Germinal center (tissue), 1 donor: ENCODE results near the gene BACH1.

Source experiments
- DNase-seq: peaks from one replicate; pipeline ENCODE4 v3.0.0; 2012; ENCODE audit warnings: mixed read lengths, low spot score

Gene BACH1

DNA sequence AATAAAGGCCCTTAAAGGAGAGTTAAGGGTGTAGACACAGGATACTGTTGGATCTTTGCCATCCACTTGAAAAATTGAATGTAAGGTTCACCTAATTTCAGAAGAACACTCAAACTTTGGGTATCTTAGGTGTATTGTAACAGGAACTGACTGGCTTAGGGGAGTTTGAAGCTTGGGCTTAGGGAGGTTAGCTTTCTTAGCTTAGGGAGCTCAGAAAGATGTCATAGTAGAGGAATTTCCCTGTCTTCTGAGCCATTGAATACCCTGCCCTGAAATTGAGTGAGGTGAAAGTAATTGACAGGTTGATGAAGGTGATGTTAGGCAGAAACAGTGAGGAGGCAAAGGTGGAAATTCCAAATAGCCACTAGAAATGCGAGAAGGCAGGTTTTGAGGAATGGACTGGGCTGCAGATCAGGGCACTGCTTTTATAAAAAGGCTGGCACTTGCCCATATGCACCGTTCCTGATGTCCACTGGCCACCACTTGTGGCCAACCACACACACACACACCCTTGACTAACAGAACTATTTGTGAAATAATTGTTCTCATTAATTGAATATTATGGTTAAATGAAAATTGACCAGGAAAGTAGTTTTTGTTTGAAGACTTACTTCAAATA, 16.5 kb downstream of the BACH1 start:
- no peak for DNase-seq

DNA sequence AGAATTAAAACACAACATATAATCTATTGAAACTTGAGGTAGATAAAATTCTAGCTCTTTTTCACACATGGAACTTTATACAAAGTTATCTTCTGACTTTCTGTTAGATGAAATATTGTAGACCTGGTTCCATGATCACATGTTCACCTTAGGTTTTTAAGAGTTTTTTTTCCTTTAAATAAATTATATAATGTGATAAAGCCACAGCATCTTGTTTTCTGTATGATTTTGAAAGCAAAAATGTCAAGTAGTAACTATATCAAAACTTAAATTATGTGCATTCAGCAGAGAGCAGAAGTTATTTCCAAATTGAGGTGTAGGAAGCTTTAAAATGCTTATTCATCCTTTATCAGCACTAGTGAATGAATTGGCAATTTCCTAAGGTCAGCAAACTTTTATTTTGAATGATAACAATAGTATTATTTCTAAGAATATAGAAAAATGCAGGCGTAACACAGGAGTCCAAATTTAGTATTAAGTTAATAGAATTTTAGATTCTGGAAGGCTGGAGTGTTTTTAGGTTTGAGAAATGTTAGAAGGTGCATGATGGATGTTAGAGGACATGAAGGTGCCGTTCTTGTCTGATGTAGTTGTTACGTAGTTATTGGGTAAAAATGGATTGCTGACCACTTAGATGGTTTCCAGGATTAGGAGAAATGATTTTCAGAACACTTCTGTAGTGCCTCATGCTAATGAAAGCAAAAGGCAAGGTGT, 17.5 kb downstream of the BACH1 start:
- no peak for DNase-seq

DNA sequence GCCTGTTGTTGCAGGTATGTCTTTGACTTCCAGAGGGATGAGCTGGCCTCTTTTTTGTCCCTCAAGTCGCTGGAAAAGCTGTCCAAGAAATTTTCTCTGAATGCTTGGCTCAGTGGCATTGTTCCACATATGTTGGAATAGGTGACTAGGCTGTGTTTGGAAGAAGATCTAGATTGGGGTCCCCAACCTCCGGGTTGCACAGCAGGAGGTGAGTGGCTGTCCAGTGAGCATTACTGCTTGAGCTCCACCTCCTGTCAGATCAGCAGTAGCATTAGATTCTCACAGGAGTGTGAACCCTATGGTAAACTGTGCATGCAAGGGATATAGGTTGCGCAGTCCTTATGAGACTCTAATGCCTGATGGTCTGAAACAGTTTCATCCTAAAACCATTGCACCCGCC, 18.1 kb downstream of the BACH1 start:
- no peak for DNase-seq

DNA sequence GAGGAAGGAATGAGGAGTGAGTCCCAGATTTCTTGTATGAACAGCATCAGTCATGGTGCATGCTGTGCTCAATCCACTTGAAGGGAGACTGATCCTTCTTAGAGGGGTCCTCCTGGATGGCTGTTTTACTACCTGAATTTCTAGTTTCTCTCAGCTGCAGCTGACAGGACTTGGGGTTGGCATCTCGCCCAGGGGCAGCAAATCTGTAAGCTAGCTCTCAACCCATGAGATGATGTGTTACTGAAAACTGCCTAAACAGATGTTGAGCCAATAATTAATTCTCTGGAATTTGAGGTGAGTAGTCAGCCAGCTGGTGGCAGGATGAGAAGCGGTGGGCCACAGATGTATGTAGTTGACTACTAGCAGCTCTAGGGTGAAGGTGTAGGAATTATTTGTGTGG, 19.6 kb downstream of the BACH1 start:
- DNase-seq = no peak

DNA sequence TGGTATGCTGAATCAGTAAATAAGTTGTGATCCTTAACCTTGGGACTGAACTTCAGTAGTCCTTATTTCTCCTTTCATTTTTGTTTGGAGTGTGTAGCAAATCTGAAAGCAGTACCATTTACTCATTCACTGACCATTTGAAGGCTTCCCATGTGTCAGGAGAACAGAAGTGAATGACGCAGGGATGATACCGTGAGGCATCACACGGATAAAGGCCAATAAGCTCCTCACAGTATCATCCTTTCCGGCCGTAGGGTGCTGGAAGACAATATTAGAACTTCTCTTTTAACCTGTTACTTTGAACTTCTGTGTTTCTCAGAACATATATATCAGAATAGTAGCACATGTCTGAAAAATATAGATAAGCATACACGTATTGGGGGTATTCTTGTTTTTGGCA, 21.3 kb downstream of the BACH1 start:
- DNase-seq = no peak

DNA sequence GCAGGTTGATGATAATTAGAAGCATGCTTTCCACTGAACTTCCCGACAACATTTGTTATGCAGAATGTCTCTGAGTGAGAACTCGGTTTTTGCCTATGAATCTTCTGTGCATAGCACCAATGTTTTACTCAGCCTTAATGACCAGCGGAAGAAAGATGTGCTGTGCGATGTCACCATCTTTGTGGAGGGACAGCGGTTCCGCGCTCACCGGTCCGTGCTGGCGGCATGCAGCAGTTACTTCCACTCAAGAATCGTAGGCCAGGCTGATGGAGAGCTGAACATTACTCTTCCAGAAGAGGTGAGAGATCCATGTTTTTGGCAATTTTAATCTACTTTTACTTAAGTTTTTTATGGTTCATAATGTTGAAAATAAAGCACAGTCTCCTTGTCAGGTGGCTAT, 22.5 kb downstream of the BACH1 start:
- DNase-seq = no peak

DNA sequence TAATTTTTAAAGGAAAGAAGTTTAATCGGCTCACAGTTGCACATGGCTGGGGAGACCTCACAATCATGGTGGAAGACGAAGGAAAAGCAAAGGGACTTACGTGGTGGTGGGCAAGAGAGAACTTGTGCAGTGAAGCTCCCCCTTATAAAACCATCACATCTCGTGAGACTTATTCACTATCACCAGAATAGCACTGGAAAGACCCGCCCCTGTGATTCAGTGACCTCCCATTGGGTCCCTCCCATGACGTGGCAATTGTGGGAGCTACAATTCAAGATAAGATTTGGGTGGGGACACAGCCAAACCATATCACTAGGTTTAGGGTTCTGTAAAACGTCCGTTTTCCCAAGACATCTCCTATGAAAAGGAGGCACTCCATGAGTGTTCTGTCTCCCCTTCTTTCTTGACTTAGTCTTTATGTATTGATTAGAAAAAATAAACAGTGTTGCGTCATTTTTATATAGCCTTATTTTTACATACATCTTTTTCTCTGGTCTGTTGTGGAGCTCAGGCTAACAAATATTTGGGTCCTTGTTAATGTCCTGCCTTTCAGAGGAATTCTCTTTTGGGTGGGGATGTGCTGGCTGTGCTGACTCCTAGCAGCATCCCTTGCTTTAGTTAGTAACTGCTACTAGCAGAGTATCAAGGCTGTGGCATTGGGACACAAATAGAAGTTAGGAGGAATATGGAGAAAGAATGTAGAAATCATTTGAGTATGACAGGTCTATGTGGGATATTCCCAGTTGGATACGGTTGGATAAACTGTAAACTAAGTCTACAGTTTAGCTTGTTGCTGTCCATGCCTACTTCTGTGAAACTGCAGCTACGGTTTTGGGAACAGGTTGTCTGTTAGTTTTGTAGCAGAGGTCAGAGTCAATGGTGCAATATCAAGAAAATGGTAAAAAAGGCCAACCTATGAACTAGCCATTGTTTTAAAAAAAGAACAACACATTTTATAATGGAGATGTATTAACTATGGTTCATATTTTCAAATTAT, 23.5 kb downstream of the BACH1 start:
- DNase-seq = no peak

DNA sequence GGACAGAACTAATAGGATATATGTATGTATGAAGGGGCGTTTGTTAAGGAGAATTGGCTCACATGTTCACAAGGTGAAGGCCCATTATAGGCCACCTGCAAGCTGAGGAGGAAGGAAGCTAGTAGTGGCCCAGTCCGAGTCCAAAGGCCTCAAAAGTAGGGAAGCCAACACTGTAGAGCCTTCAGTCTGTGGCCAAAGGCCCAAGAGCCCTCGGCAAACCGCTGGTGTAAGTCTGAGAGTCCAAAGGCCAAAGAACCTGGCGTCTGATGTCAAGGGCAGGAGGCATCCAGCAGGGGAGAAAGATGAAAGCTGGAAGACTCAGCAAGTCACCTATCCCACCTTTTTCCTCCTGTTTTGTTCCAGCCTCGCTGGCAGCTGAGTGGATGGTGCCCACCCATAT, 24.5 kb downstream of the BACH1 start:
- no peak for DNase-seq

DNA sequence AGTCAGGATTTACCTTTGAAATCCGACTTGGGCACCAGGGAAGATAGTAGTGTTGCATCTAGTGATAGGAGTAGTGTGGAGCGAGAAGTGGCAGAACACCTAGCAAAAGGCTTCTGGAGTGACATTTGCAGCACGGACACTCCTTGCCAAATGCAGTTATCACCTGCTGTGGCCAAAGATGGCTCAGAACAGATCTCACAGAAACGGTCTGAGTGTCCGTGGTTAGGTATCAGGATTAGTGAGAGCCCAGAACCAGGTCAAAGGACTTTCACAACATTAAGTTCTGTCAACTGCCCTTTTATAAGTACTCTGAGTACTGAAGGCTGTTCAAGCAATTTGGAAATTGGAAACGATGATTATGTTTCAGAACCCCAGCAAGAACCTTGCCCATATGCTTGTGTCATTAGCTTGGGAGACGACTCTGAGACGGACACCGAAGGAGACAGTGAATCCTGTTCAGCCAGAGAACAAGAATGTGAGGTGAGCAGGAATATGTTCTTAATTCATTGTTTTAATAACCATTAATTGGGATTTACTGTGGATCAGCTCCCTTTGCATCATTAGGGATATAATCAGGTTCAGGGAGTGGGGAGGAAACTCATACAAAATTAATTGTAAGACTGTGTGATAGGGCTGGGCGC, 28.3 kb downstream of the BACH1 start:
- DNase-seq = no peak

DNA sequence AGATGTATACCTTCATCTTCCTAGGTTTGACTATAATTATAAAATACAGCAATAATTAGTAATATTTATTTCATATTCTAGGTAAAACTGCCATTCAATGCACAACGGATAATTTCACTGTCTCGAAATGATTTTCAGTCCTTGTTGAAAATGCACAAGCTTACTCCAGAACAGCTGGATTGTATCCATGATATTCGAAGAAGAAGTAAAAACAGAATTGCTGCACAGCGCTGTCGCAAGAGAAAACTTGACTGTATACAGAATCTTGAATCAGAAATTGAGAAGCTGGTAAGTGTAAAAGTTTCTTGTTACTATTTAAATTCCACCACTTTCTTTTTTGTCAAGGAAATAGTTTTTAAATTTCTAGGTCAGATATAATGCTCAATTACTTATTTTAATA, 30.7 kb downstream of the BACH1 start:
- DNase-seq = no peak

DNA sequence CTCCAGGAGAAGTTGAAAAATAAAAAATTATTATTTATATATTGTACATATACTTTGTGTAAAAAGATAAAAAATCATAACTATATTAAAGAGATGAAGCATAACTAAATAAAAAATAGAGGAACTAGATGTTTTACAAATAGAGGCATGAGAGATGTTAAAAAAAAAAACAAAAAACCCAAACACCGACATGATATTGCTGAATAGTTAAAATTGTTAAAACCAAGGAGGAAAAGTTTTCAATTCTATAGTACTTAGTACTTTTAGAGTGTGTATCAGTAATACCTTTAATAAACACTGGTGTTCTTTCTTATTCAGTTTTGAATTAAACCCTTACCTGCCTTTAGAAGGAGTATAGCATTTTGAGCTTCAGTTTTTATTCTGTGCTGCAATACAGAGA, 32.1 kb downstream of the BACH1 start:
- DNase-seq = no peak

DNA sequence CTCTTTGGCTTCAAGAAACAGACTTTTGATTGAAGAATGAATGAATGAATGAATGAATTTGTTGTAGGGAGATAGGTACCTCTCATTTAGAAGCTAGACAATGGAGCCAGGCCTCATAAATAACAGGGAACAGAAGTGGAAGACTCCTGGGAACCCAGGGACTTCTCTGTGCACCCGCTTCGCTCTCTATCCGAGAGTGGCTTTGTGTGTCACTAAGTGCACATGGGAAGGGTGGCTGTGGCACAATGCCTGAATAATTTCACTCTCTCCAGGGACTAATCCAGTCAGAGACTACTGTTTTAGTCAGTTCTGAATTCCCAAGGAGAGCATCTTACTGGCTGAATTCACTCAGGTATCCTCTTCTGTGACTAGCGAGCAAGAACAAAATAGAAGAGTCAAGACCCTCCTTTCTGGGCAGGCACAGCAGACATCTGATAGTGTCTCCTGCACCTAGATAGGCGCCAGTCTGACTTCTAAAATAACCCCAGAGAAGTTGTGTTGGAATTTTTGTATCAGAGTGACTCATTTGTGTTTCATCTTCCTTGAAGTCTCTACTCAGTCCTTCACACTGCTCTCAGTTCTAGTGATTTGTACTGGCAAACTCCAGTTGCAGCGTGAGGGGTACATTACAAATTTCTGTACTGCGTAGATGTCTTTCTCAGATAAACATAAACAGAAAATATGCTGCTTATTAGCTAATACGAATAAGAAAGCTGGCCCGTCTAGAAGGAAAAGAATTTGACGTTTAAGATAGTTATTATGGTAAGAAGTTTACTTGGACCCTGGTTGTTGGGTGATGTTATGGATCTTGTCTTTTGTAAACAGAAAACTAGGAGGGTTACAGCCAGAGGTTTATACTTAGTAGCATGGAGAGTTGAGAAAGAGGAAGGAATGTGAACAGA, 34.0 kb downstream of the BACH1 start:
- DNase-seq = no peak

DNA sequence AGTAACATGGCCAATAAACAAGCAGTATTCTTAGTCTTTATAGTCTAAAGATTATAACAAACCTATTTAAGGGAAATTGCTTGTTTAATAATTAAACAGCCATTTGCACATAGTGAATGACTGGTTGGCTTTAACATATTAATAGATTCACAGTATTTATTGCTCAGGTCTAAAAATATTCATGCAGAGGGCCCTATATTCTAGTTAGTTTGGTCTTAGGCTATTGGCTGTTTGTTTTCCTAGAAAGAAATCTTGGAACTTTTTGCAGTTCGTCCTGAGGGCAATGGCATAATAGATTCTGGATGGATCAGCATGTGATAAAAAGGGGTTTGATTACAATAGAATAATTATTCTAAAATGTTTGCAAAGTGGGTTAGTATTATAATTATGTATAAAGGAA, 34.7 kb downstream of the BACH1 start:
- no peak for DNase-seq

DNA sequence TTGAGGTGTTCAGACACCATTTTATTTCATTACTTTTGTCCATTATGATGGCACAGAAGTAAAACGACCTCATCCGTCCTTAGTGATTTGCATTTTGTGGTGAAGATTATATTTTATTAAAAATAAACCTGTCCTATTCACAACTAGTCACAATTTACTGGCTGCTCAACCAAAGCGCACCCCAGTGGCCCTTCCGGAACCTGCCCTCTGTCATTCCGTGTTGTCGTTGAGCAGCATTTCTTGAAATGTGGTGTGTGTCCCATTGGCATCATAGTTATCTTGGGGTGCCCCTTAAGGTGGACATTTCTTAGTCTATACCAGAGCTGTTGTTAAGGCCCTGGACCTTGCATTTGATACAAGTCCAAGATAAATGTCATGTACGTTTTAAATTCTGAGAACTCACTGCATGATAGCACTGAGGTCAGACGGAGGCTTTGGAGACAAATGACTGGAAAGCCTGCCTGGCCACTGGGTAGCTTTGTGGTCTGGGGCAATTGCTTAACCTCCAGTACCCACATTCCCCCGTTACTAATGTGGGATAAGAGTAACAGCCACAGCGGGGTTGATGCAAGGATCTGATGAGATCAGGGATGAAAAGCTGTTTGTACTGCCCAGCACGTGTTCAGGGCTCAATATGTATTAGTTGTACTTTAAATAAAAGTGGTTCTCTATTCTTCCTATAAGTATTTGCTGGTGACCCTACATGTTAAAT, 36.2 kb downstream of the BACH1 start:
- no peak for DNase-seq

DNA sequence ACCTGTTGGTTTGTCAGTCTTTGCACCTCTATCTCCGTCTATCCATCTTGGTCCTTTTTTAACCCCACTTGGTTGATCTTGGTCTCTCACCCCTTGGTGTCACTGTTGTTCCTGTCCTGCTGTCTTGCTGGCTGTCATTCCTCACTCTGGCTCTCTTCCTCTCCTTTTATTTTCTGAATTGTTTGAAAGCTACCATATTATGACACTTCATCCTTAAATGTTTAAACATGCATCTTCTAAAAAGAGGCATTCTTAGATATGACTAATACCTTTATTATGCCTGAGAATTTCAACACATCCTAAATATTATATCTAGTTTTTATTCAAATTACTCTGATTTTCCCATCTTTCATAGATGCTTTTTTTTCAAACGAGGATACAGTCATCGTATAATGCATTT, 37.0 kb downstream of the BACH1 start:
- no peak for DNase-seq

DNA sequence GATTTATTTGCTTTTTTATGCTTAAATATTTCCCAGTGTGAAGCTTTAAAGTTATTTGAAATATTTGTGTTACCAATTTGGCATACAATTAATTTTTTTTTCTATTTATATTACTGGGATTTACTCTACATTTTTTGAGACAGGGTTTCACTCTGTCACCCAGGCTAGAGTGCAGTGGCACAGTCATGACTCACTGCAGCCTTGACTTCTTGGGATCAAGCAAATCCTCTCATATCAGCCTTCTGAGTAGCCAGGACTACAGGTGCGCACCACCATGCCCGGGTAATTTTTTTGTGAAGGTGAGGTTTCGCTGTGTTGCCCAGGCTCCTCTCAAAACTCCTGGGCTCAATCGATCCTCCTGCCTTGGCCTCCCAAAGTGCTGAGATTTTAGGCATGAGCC, 39.5 kb downstream of the BACH1 start:
- DNase-seq = no peak

DNA sequence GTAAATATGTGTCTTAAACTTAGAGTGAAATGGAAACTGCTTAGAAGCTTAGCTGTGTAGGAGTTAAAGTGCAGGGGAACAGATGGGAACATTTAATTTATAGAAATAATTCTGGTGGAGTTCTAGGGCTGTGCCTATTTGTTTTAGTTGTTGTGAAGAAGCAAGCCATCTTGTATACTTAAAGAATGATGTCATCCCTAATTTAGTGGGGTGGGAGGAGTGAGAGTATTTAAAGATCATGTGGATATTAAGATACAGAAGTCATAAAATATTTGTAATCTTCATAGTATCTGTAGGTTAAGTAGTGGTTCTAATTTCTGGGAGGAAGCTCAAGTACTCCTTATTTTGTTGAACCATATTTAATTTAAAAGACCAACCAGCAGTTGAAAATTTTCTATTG, 41.5 kb downstream of the BACH1 start:
- DNase-seq = no peak

DNA sequence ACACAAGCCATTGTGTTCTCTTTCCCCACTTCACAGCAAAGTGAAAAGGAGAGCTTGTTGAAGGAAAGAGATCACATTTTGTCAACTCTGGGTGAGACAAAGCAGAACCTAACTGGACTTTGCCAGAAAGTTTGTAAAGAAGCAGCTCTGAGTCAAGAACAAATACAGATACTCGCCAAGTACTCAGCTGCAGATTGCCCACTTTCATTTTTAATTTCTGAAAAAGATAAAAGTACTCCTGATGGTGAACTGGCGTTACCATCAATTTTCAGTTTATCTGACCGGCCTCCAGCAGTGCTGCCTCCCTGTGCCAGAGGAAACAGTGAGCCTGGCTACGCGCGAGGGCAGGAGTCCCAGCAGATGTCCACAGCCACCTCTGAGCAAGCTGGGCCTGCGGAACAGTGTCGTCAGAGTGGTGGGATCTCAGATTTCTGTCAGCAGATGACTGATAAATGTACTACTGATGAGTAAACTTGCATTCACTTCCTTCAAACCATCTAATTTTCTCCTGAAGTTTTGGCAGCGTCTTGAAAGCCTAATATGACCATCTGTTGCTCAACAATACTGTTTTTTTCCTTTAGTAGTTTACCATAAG, 43.7 kb downstream of the BACH1 start:
- no peak for DNase-seq

DNA sequence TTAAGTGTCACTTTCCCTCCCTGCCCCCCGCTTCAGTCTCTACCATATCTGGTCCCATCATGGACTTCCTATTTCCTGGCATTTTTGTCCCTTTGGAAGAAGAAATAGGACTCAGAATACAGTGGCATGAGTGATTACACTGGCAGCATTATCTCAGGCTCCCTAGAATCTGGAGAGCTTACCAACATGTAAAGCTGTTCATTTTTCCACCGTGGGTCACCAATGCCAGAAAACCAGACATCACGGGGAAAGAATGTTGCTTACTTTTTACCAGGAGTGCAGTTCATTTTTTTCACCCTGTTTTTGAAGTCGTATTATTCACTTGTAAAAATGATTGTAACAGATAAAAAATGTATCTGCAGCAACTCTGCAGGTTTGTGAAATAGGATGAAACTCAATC, 44.8 kb downstream of the BACH1 start:
- DNase-seq = no peak

DNA sequence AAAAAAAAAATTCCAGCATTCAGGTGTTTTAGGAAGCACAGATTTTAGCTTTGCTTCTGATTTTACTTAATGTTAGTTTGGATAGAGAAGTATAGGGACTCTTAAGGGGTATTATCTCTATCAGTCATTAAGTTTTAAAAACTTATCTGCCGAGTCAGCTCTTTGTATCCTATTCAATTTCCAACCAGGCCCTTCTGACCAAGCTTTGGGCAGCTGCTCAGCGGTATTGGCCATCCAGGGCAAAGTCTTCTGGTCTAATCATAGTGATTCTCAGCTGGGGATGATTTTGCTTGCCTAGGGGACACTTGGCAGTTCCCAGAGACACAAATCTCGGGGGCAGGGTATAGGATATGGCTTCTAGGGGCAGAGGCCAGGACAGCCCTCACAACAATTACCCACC, 47.6 kb downstream of the BACH1 start:
- DNase-seq = no peak
